Inferior parietal cortex (tissue), 1 donor: ENCODE measurements around the gene RPA1.

Experiments
- DNase-seq: peaks from one replicate; pipeline ENCODE4 v3.0.0-alpha.2; 2016; ENCODE audit errors: extremely low spot score

RPA1 gene

DNA sequence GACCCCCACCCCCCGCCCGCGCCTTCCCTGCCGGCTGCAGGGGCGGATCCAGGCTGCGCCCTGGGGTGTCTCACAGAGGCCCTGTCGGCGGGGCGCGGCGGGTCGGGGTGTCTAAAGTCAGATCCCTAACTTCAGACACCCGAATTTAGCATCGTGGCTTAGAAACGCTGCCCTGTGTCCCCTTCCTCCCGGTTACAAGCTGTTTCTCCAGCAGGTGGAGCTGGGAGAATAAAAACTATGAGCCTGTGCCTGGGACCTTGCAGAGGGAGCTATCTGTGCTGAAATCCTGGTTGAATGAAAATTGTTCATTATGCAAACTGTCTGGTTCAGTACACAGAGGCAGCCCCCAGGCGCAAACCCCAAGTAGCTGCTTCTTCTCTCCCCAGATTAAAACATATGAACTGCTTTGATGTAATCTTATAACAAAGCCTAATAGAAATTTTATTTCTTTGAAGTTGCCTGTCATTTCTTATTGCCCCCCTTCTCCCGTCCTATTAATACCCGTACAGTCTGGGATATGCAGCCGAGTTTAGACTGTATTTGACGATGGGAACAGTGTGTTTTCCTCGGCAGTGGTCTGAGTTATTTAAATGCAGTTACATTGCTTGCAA is 79.0 kb downstream of the RPA1 start:
- DNase-seq = peak; percentile 81

- DNase-seq = no peak
Observed at GRCh38 chr17:1909985-1910384, 80.2 kb downstream of the RPA1 start.

GRCh38 chr17:1912146-1912545 is 82.3 kb downstream of the RPA1 start:
- no peak for DNase-seq

DNA sequence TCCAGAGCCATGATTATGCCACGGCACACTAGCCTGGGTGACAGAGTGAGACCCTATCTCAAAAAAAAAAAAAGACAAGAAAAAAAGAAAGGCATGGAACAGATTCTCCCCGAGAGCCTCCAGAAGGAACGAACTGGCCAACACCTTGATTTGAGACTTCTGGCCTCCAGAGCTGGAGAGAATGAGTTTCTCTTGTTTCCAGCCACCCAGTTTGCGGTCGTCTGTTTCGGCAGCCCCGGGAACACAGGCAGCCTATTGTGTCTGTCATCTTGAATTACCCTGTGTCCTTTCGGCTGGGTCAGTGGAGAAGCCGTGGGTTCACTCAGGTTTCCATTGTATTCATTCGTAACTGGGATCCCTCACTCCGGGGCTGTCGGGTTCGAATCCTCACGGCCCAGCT is 83.9 kb downstream of the RPA1 start:
- DNase-seq = no peak

DNA sequence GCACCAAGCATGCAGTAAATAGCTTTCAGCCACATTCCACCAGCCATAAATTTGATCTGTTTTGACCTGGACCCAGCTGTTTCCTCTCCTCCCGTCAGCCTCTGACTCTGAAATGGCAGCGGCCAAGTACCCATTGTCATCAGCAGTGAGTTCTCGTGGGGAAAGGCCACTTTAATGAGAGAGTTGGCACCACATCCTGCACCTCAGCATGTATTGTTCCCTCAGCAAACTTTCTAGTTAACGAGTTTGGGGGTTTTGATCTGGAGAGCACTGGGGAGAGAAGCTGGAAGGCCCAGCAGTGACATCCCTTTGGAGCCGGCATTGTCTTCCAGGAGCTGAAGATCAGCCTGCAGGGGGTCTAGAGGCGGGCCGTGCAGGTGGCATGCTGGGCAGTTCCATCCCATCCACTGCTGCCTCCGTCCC is 84.9 kb downstream of the RPA1 start:
- no peak for DNase-seq

DNA sequence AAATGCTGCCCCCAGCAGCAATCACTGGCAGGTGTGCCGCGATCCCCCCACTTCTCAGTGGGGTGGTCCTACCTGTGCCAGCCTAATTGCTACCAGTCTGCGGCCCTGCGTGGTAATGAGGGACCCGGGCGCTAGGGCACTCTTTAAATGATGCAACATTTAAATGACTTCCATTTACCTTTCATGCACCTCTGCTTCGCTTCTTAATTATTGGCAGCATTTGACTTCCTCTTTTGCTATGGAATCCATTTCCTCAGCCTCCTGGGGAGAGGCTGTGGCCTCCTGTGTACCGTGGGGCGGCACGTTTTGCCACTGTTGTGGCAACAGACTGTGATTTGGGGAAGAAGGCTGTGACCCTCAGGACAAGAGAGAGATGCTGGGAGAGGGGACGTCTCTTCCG is 86.1 kb downstream of the RPA1 start:
- DNase-seq = no peak

DNA sequence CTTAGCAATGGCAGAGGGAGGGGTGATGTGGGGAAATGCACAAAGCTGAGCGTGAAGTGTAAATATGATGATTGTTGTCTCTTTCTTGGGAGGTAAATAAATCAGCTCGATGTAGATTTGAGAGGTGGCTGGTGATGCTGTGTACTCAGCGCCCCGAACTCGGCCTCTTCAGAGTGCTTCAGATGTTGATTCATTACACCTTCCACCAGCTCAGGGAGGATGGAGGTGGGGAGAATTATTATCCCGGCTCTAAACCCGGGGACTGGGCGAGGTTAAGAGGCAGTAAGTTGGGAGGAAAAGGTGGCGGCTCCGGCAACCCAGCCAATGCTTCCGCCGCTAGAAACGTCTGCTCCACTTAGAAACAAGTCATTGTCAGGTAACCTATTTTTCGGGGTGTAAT is 86.5 kb downstream of the RPA1 start:
- no peak for DNase-seq

DNA sequence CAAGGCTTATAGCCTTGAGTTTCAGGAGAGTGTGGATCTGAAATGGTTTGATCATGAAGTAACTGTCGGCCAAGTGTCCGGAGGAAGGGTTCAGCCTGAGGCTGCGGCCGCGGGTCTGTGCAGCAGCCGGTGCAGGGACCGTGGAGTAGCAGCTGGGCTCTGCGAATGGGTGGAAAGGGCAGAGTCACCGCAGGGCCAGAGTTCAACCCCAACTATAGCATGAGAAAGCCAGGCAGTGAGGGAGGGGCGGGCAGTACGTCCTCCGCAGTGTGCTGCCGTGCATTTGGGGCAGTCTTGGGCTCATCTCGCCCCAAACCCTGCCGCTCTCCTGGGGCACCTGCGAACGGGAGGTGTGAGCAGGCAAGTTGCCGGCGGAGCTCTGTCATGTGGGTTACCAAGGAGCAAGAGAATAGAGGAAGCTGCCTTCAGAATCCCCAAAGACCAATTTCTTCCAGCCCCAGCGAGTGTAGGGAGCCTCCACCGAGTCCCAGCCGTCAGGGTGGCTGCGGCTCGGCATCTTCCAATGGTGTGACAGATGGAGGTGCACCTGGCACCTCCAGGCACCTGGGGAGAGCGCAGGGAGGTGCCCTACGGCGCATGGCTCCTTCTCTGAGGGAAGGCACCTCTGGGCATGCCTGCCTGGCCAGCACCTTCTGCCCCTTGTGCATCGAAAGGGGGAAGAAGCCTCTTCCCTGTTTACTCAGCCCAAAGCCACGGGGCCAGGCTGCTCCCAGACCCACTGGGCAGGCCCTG is 87.3 kb downstream of the RPA1 start:
- no peak for DNase-seq

- no peak for DNase-seq
Observed at GRCh38 chr17:1918346-1919162, 88.7 kb downstream of the RPA1 start.

- no peak for DNase-seq
Observed at GRCh38 chr17:1919201-1919600, 89.4 kb downstream of the RPA1 start.

GRCh38 chr17:1920948-1921351 is 91.1 kb downstream of the RPA1 start:
- peak; percentile 52 for DNase-seq

- no peak for DNase-seq
Observed at GRCh38 chr17:1928976-1929375, 99.2 kb downstream of the RPA1 start.

DNA sequence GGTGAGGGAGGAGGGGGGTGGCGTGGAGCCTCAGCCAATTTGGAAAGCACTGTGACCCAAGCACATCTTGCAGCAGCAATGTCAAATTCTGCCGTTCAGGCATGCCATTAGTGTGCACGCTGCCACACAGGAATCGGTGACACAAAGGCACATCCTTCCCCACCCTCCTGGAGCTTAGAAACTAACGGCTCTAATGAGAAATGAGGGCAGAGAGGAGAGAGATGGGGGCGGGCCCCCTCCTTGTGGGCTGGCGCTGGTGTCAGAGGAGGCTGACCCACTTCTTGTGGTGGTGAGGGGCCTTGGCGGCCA is 100.5 kb downstream of the RPA1 start:
- no peak for DNase-seq

DNA sequence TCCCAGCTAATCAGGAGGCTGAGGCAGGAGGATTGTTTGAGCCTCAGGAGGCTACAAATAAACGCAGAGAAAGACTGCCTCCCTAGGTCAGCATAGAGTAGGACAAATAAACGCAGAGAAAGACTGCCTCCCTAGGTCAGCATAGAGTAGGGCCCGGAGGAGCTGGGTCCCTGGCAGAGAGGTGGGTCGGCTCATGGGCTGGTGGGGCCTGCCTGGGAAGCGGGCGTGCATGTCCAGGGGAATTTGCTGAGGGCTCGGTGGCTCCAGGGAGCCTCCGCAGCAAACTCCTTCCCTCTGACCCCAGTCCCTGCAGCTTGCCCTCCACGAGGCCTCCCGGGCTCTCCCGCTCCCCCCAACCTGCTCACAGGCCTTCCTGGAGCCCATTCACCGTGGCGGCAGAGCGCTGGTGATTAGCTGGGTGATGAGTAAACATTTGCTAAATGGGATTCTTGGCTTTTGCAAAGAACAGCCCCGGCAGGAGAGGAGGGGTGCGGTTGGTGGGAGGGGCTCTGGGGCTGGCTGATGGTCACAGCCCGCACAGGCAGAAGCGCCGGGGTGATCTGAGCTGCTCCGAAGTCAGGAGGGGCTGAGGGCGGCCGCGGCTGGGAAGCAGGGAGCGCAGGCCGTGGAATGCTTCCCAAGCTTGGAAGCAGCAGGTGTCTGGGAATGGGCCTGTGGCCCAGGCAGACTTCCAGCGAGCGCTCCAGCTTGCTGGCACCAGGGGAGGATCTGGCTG is 102.2 kb downstream of the RPA1 start:
- no peak for DNase-seq

GRCh38 chr17:1933875-1934715 is 104.3 kb downstream of the RPA1 start:
- DNase-seq = no peak

GRCh38 chr17:1934901-1935300 is 105.1 kb downstream of the RPA1 start:
- DNase-seq = no peak

- DNase-seq = no peak
Observed at GRCh38 chr17:1936766-1937165, 107.0 kb downstream of the RPA1 start.

GRCh38 chr17:1937461-1937860 is 107.7 kb downstream of the RPA1 start:
- DNase-seq = no peak

- no peak for DNase-seq
Observed at GRCh38 chr17:1939981-1940809, 110.4 kb downstream of the RPA1 start.

- no peak for DNase-seq
Observed at GRCh38 chr17:1940810-1941185, 111.0 kb downstream of the RPA1 start.
